HG03066 (cell line): ENCODE results near the gene PLEKHA4.

Source experiments
- ATAC-seq: cut with Tn5 transposase; IDR thresholded peaks from one replicate; pipeline ENCODE4 v1.9.1; 2021; ENCODE audit warnings: low read depth; ENCODE audit not compliant: unreplicated experiment

Gene PLEKHA4

GRCh38 chr19:48833977-48834376, 34.4 kb downstream of the PLEKHA4 start:
- no peak for ATAC-seq

GRCh38 chr19:48833049-48833448, 35.4 kb downstream of the PLEKHA4 start:
- no peak for ATAC-seq

- ATAC-seq = no peak
Measured at GRCh38 chr19:48830965-48831364, 37.5 kb downstream of the PLEKHA4 start.

GRCh38 chr19:48830088-48830487, 38.3 kb downstream of the PLEKHA4 start:
- ATAC-seq = no peak

- ATAC-seq = no peak
Measured at GRCh38 chr19:48826606-48827020, 41.8 kb downstream of the PLEKHA4 start.

- no peak for ATAC-seq
Measured at GRCh38 chr19:48822514-48822913, 45.9 kb downstream of the PLEKHA4 start.

GRCh38 chr19:48821633-48822032, 46.8 kb downstream of the PLEKHA4 start:
- no peak for ATAC-seq

- no peak for ATAC-seq
Measured at GRCh38 chr19:48819366-48819816, 49.0 kb downstream of the PLEKHA4 start.

GRCh38 chr19:48818234-48818820, 50.1 kb downstream of the PLEKHA4 start:
- no peak for ATAC-seq

GRCh38 chr19:48817585-48818124, 50.8 kb downstream of the PLEKHA4 start:
- ATAC-seq = no peak

GRCh38 chr19:48815870-48816501, 52.4 kb downstream of the PLEKHA4 start:
- ATAC-seq = no peak

GRCh38 chr19:48814895-48815294, 53.5 kb downstream of the PLEKHA4 start:
- no peak for ATAC-seq

GRCh38 chr19:48813123-48813913, 55.1 kb downstream of the PLEKHA4 start:
- no peak for ATAC-seq

- no peak for ATAC-seq
Measured at GRCh38 chr19:48812094-48812929, 56.1 kb downstream of the PLEKHA4 start.

- no peak for ATAC-seq
Measured at GRCh38 chr19:48810151-48810550, 58.3 kb downstream of the PLEKHA4 start.

- ATAC-seq = no peak
Measured at GRCh38 chr19:48807590-48808308, 60.7 kb downstream of the PLEKHA4 start.

- no peak for ATAC-seq
Measured at GRCh38 chr19:48806818-48807589, 61.4 kb downstream of the PLEKHA4 start.

GRCh38 chr19:48806518-48806817, 61.9 kb downstream of the PLEKHA4 start:
- no peak for ATAC-seq

- no peak for ATAC-seq
Measured at GRCh38 chr19:48805452-48805851, 63.0 kb downstream of the PLEKHA4 start.
